A673 (cell line): ENCODE measurements around the gene STPG4.

ENCODE experiments used
- CTCF ChIP-seq: fragments of 300-800, 200-600 bp; sonication (generic); conservative IDR thresholded peaks from 2 replicates; pipeline ENCODE4 v1.5.1; 2017; ENCODE audit warnings: low read depth, mild to moderate bottlenecking, antibody characterized with exemption, low read length, moderate library complexity, mixed read lengths
- EZH2 ChIP-seq: fragments of 200-600 bp; sonication (generic); IDR thresholded peaks from 2 replicates; pipeline ENCODE4 v1.6.1; 2017; ENCODE audit warnings: borderline replicate concordance, low read depth, mild to moderate bottlenecking, mixed read lengths, antibody characterized with exemption, low read length; ENCODE audit not compliant: poor library complexity, severe bottlenecking

- no peak for TF ChIP-seq CTCF
- TF ChIP-seq EZH2 = no peak
These were observed 36.5 kb downstream of the STPG4 start for GRCh38 chr2:47118581-47118980.
